ENCODE data around the gene FAM222A. TPM values are rescaled to one million over a fixed set of nuclear protein-coding genes. Genes with fewer than 3 reads are reported as not detected.
A peak's percentile ranks its signal among the peaks of the same experiment; 100 is the strongest.

The FAM222A gene
- total RNA-seq, 1 donor from 2014 or later, result 4.7 TPM

- DNase-seq (ENCODE audit: low spot score), result peak; percentile 83
- intact Hi-C loops (cut with DNase I), result loop anchor here (5.0 kb wide), 1 partner anchor 77 kb away; the partner anchor contains the start of gene GLTP
- peak; percentile 93 for ATAC-seq
These were observed 91.5 kb downstream of the FAM222A start for GRCh38 chr12:109804820-109805761.

- intact Hi-C loops (cut with DNase I), result loop anchor here (5.0 kb wide), 1 partner anchor 74 kb away; the partner anchor contains the start of gene GLTP
- ATAC-seq, result no peak
- DNase-seq (ENCODE audit: low spot score), result no peak
These were observed 94.5 kb downstream of the FAM222A start for GRCh38 chr12:109807954-109808643.

GRCh38 chr12:109808876-109809646 lies 95.4 kb downstream of the FAM222A start:
- no peak for DNase-seq (ENCODE audit: low spot score)
- ATAC-seq, result no peak
- intact Hi-C loops (cut with DNase I), result loop anchor here (5.0 kb wide), 1 partner anchor 73 kb away; the partner anchor contains the start of gene GLTP

DNA sequence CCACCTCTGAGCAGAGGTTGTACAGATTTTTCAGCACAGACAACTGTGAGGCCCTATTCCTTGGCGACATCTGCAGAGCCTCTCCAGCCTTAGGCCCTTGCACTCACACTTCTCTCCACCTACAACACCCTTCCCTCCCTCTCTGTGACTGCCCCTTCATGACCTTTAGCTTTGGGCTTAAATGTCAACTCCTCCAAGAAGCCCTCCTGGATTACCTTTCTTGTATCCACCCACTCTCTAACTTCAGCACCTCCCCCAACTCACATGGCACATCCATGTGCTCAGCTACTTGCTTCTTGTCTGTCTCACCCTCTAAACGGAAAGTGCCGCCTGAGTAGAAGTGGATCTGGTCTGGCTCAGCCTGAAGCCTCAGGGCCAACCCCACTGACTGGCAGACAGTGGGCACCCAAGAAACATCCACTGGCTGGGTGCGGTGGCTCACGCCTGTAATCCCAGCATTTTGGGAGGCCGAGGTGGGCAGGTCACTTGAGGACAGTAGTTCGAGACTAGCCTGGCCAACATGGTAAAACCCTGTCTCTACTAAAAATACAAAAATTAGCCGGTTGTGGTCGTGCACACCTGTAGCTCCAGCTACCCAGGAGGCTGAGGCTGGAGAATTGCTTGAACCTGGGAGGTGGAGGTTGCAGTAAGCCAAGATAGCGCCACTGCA lies 97.5 kb downstream of the FAM222A start:
- ATAC-seq, result no peak
- DNase-seq (ENCODE audit: low spot score), result no peak
- intact Hi-C loops (cut with DNase I), result no loop called here

- intact Hi-C loops (cut with DNase I), result no loop called here
- ATAC-seq (no peak), DNase-seq (ENCODE audit: low spot score) (no peak)
These were observed 98.0 kb downstream of the FAM222A start for GRCh38 chr12:109811624-109811995.

GRCh38 chr12:109813810-109814416 lies 100.3 kb downstream of the FAM222A start:
- no peak for ATAC-seq
- no peak for DNase-seq (ENCODE audit: low spot score)
- intact Hi-C loops (cut with DNase I), result no loop called here

DNA sequence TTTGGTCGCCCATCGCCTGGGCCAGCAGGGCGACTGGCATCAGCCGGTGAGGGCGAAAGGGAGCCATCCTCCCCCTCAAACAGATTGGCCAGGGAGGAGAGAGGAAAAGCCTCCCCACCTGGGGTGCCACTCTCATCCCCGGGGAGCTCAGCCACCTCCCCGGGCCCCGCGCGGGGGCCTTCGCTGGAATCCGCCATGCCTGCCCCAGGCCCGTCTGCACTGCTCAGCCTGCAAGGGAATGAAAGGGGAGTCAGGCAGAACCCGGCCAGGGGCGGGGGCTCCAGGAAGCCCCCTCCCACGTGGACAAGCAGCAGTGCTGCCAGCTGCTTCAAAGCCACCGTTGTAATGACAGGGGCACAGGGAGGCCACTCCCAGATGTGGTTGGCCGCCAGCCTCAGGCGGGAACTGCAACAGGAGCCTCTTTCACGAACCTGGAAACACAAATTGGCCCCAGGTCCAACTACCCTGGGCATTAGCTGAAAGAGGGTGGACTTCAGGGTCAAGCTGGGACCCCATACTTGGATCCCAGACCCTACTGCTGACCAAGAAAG lies 101.0 kb downstream of the FAM222A start:
- intact Hi-C loops (cut with DNase I), result no loop called here
- DNase-seq (ENCODE audit: low spot score) (no peak), ATAC-seq (no peak)

- intact Hi-C loops (cut with DNase I), result no loop called here
- ATAC-seq (no peak), DNase-seq (ENCODE audit: low spot score) (no peak)
These were observed 101.6 kb downstream of the FAM222A start for GRCh38 chr12:109815225-109815624.

- no peak for DNase-seq (ENCODE audit: low spot score)
- no peak for ATAC-seq
- intact Hi-C loops (cut with DNase I), result no loop called here
These were observed 102.4 kb downstream of the FAM222A start for GRCh38 chr12:109815757-109816617.

- DNase-seq (ENCODE audit: low spot score), result no peak
- ATAC-seq, result no peak
- intact Hi-C loops (cut with DNase I), result no loop called here
These were observed 103.2 kb downstream of the FAM222A start for GRCh38 chr12:109816870-109817269.

DNA sequence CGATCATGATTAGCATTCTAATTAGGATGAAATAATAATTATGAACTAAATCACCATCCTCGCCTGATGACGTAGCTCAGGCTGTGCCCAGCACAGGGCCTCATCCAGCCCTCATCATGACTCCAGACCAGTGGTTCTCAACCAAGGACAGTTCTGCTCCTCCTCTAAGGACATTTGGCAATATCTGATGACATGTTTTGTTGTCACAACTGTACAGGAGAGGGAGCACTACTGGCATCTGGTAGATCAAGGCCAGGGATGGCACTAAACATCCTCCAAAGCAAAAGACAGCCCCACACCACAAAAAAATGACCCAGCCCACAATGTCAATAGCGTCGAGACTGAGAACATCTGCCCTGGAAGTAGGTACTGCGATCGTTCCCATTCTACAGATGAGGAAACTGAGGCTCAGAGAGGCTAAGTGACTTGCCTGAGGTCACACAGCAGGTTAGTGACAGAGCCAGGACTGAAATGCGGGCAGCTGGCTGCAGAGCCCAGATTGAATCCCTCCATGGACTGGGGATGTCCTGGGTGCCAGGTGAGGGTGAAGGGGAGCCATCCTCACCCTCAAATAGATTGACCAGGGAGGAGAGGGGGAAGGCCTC lies 104.1 kb downstream of the FAM222A start:
- no peak for DNase-seq (ENCODE audit: low spot score)
- ATAC-seq, result no peak
- intact Hi-C loops (cut with DNase I), result no loop called here

- no peak for ATAC-seq
- no peak for DNase-seq (ENCODE audit: low spot score)
- intact Hi-C loops (cut with DNase I), result no loop called here
These were observed 104.6 kb downstream of the FAM222A start for GRCh38 chr12:109818253-109818652.

GRCh38 chr12:109818905-109819500 lies 105.4 kb downstream of the FAM222A start:
- no peak for ATAC-seq
- intact Hi-C loops (cut with DNase I), result no loop called here
- no peak for DNase-seq (ENCODE audit: low spot score)

Measured in sciatic nerve (tissue), 2 donors.